NCI-H2081 (cell line): ENCODE data around the gene CYP19A1.
"Not testable (repeated sequence)": the region's sequence is repeated elsewhere in the genome, so short reads cannot be mapped to it uniquely, and the experiment has no call there.

ENCODE experiments used
- DNase-seq, 2 experiments: peaks; one replicate each; lab custom pipeline; 2025; lab: John Stamatoyannopoulos, UW

CYP19A1 gene

GRCh38 chr15:51261113-51261512 is 77.3 kb downstream of the CYP19A1 start:
- DNase-seq = not testable (repeated sequence)

DNA sequence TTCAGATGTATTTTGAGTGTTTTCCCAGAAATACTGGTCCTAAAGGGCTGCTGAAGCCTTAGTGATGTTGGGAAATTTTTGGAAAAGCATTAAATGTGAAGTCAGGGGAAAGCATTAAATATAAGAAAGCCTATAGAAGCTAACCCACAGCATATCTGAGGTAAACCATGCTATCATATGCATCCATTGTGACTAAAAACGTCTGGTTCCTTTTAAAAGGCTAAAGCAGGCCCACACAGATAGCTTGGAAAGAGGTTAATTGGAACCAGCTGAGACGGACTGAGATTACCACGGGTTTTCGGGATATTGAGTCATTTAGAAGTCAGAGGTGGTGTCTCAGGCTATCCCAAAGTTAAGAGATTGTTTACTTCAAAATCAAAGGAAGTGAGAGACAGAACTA is 78.2 kb downstream of the CYP19A1 start:
- no peak for DNase-seq

DNA sequence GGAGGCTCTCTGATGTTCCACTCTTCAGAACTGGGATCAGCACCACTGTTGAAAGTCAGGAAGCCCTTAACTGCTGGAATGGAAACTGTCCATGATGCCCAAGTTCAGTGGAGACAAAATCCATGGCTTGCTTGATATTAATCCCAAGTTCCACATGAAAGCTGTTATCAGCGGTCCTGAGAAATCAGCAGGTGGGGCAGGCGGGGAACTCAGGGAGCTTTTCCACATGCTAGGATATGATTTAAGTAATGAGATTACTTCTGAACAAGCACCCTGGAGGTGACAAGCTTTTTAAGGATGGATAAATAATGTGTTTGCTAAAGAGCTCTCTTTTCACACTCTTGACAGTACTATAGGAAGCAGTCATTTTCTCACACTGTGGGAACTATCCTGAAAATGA is 82.9 kb downstream of the CYP19A1 start:
- DNase-seq = no peak

DNA sequence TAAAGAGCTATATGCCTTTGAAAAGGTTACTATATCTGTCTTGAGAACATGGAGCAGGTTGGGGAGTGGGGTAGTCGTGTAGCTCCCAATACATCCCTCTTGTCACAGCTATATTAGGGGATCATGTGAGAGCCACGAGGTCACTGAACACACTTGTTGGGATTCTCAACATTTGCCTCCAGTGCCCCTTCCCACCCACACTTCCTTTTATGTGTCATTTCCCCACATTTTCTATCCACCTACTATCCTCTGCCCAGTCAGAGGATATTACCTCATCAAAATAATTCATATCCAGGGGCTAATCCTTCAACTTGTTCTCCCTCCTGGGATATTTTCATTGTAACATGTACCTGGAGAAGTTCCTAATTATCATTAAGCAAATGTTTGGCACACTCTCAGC is 85.0 kb downstream of the CYP19A1 start:
- DNase-seq = no peak

DNA sequence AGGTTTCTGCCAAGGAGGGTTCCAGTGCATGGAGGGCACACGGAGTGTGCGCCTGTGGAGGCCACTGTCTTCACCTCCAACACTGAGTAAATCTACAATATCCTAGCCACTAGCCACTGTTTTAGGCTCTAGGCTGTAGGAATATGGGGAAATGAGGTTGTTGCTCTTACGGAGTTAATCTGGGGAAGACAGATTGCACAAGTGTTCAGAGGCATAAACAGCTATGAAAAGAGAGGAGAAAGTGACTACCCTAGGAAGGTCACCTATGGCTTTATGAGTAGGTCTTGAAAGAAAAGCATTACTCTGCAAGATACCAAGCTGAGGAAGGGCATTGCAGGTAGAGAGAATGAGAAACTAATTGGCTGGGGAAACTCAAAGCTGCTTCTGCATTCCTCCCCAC is 85.7 kb downstream of the CYP19A1 start:
- DNase-seq = no peak

DNA sequence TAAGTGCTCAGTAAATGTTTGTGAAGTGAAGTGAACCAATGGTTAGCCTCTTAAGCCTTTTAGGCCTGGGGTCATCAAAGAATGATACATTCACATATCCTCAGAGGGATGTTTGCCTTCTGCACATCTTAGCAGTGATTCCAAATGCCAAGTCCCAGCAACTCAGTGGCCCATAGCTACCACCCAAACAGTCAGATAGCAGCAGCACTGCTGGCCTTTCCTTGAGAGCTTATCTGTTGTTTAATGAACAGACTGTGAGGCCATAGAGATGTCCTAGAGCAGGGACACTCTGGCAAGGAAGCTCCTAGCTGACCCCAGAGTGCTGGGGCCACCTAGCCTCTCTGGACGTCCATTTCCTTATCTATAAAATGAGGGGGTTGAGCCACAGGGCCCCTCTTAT is 86.8 kb downstream of the CYP19A1 start:
- DNase-seq = no peak

DNA sequence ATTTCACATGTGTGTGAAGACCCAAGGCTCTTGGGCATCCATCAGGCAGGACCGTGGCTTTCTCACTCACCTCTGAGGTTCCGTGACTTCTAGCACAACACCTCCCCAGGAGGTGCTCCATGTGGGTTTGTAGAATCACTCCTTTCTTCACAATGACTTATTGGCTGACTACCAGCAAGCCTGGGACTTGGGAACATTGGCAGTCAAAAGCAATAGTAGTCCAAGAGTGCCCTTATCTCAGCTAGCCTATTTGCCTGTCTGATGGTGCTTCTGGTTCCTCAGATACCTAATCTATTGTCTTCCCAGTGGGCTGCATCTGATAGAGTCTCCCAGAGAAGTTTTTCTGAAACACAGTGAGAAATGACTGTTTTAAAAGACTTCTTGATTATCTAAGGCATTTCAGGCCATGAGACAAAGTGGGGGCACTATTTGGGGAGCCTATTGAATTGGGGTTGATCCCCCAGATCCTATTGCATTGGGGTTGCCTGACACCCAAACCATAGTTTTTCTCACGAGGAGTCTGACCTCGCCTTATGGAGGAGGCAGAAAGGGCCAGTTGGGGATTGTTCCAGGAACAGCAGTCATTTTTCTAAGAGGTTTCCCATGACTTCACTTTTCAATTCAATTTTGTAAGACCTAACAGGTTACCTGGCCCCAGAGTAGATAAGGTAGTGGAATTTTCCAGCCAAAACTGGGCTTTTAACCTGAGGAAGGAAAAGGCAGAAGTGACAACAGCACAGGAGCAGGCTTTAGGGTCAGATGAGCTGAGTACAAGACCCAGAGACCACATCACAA is 88.0 kb downstream of the CYP19A1 start:
- DNase-seq = no peak

- DNase-seq = no peak
These were observed 92.8 kb downstream of the CYP19A1 start for GRCh38 chr15:51245628-51246027.

GRCh38 chr15:51244423-51244869 is 94.0 kb downstream of the CYP19A1 start:
- DNase-seq = no peak

GRCh38 chr15:51243774-51244173 is 94.6 kb downstream of the CYP19A1 start:
- DNase-seq = no peak

- DNase-seq = no peak
These were observed 98.3 kb downstream of the CYP19A1 start for GRCh38 chr15:51240066-51240465.

GRCh38 chr15:51237816-51238215 is 100.6 kb downstream of the CYP19A1 start:
- DNase-seq = no peak

GRCh38 chr15:51234176-51234927 is 104.0 kb downstream of the CYP19A1 start:
- DNase-seq = no peak

DNA sequence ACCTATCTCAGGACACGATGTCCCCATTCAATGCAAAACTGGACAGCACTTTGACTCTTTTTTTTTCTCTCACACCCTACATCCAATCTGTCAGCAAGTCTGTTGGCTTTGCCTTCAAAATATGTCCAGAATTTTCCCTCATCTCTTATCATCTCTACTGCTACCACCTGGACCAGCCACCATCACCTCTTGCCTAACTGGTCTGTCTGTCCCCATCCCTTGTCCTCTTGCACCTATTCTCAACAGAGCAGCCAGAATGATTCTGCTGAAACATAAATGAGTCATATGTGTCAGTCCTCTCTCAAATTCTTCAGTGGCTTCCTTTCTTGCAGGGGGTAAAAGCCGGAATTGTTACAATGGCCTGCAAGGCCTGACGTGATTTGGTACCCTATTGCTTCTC is 105.8 kb downstream of the CYP19A1 start:
- DNase-seq = no peak

DNA sequence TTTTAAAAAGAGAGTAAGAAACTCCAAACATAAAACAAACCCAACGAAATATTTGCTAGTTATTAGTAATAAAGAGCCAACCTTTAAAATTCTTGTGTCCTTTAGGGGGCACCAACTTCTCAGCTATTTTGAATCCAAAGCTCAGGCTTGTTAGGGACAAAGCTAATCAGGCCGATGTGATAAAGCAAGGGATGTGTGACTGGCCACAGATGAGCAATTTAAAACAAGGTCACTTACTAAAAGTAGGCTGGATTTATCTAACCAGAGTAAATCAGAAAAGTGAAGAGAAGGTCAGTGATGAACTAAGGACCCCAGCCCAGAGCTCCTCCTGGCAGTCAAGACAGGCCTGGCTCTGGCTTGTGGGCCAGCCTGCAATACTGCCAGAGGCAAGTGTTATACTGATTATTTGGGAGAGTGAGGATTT is 108.5 kb downstream of the CYP19A1 start:
- DNase-seq = peak; percentile 1 to 39

- DNase-seq = no peak
These were observed 110.3 kb downstream of the CYP19A1 start for GRCh38 chr15:51227940-51228732.

GRCh38 chr15:51226576-51227210 is 111.7 kb downstream of the CYP19A1 start:
- no peak for DNase-seq

DNA sequence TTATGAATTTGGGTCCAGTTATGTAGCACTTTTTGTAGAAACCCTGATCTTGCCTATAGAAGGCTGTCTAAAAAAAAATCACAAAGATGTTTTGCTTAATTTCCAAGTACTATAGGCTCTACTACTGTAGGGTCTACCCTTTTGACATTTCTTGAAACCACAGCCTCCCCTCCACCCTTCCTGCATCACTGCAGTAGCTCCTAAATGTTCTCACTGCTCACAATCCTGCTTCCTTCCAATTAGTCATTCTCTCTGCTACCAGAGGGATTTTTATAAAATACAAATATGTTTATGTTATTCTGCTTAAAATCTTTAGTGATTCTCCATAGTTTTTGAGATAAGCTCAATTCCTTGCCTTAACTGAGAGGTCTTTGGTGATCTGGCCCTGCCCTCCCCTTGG is 114.0 kb downstream of the CYP19A1 start:
- DNase-seq = no peak

GRCh38 chr15:51223771-51224229 is 114.6 kb downstream of the CYP19A1 start:
- no peak for DNase-seq

DNA sequence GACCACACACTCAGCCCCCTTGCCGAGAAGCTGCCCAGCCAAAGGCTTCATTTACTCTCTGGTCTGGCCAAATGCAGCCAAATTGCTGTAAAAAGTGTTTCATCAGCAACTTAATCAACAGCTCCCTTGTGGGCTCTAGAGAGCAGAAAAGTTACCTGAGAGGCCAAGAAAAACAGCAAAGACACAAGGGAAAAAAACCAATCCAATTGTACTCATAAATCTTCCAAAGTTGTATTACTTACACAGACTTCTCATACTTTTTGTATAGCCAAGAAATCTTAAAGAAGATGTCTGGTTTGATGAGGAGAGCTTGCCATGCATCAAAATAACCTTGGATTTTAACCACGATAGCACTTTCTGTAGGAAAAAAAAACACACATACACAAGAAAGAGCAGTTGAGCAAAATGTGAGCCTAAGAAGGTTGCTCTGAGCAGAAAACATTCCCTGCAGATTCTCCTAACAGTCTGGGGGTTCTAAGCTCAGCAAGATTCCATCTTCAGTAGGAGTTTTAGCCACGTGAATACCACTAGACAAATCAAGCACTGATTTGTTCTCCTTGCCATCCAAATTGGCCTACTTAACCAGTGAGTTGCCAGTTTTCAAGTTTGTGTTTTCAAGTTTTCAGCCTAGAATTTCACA is 120.0 kb downstream of the CYP19A1 start:
- no peak for DNase-seq

DNA sequence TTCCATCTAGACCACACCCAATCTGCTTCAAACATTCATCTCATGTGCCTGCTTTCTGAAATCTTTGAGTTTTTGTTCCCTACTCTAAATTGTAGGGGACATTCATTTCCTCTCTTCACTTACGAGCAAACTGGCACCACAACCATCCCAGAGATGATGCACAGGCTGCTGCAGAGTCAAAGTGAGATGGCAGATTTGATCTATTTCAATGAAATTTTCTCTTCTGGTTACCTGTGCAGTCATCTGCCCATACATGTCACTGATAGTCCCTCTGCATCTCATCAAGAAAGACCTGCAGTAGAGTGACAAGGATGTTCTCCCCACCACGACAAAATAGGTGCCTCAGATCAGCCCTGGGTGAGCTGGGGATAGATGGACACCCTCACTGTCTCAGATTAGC is 125.5 kb downstream of the CYP19A1 start:
- DNase-seq = no peak
